Upper lobe of left lung (tissue), 6 donors: Measurements from ENCODE around the gene KCNE4. TPM values are rescaled to one million over a fixed set of nuclear protein-coding genes. Genes with fewer than 3 reads are reported as not detected.

Experiments
- ATAC-seq, 2 donors: fragments of 200-7000 bp; cut with Tn5 transposase; one replicate each; pipeline ENCODE4 v1.9.1; 2022; ENCODE audit warnings: mild to moderate bottlenecking in 2 of 2, moderate library complexity in 2 of 2; ENCODE audit not compliant: low FRiP score in 2 of 2
- DNase-seq, 2 donors: peaks; one replicate each; pipeline ENCODE4 v3.0.0-alpha.2; 2019 to 2020
- H3K27ac ChIP-seq, 4 donors: fragments of 200-600 bp; sonication (generic); one replicate each; pipeline ENCODE4 v1.5.1; 2016 to 2019
- H3K27me3 ChIP-seq, 4 donors: fragments of 200-600 bp; sonication (generic); one replicate each; pipeline ENCODE4 v1.5.1; 2017 to 2019
- H3K36me3 ChIP-seq, 4 donors: fragments of 200-600 bp; sonication (generic); one replicate each; pipeline ENCODE4 v1.5.1; 2016 to 2019
- H3K4me1 ChIP-seq, 4 donors: fragments of 200-600 bp; sonication (generic); one replicate each; pipeline ENCODE4 v1.5.1; 2018 to 2019
- H3K4me3 ChIP-seq, 4 donors: fragments of 200-600 bp; sonication (generic); one replicate each; pipeline ENCODE4 v1.5.1; 2017 to 2019; ENCODE audit warnings: mild to moderate bottlenecking in 2 of 4, moderate library complexity in 1 of 4
- H3K9me3 ChIP-seq, 4 donors: fragments of 200-600 bp; sonication (generic); one replicate each; pipeline ENCODE4 v1.5.1; 2018 to 2019
- CTCF ChIP-seq, 6 experiments: fragments of 450-650 bp in 4 of 6; fragments of 200-600 bp in 2 of 6; sonication (generic) in 2 of 6; IDR thresholded peaks; one replicate each; pipeline ENCODE4 v1.5.1; 2016 to 2019; ENCODE audit warnings: antibody characterized with exemption in 6 of 6
- EP300 ChIP-seq, 4 donors: sonication (generic); formaldehyde crosslinking; IDR thresholded peaks; one replicate each; pipeline ENCODE4 v1.5.1; 2017; ENCODE audit warnings: antibody characterized with exemption in 4 of 4, control low read depth in 2 of 4
- POLR2A ChIP-seq, 4 donors: fragments of 450-650 bp; IDR thresholded peaks; one replicate each; pipeline ENCODE4 v1.5.1; 2016 to 2017; ENCODE audit warnings: antibody characterized with exemption in 4 of 4, mild to moderate bottlenecking in 2 of 4
- POLR2AphosphoS5 ChIP-seq, 2 donors: sonication (generic); formaldehyde crosslinking; IDR thresholded peaks; one replicate each; pipeline ENCODE4 v1.5.1; 2017; ENCODE audit warnings: antibody characterized with exemption in 2 of 2
- WGBS, 2 donors: methylation state at CpG; one replicate each; pipeline ENCODE4 v1.1.5; 2017 to 2018; 5-methylcytosine and 5-hydroxymethylcytosine counted together
- total RNA-seq, 6 donors: library from RNA; depleted of rRNA in 4 of 6; stranded (reverse); fragments of >200 nt in 4 of 6; gene quantifications; one replicate each; pipeline versions ENCODE4 v1.1.0 to v1.2.1, GENCODE V29; 2016 to 2021
- donor health status: DM: no; HTN: no; CAD: no; lungs with moderate emphysema.
- donor health status: DM: no; HTN: yes; CAD: no; lungs with severe emphysema.

Gene KCNE4
- total RNA-seq, 6 donors from 2014 or later: 0.20 to 1.9 (median 0.89) TPM; not detected in 1

- ATAC-seq (peak in 1 of 2 donors; percentile 61), DNase-seq (no peak)
- Histone ChIP-seq H3K4me1 (no peaks in the 10 kb centered on the region), H3K36me3 (no peaks in the 10 kb centered on the region), H3K27me3 (no peaks in the 10 kb centered on the region), H3K9me3 (no peaks in the 10 kb centered on the region), H3K4me3 (no peak overlapping the region), H3K27ac (no peak overlapping the region)
- TF ChIP-seq POLR2AphosphoS5 (IDR thresholded peaks at IDR 0.05) (no peak), POLR2A (IDR thresholded peaks at IDR 0.05) (no peak), CTCF (IDR thresholded peaks at IDR 0.05) (no peak), EP300 (IDR thresholded peaks at IDR 0.05) (no peak)
- 58 to 64% methylated on average over 4 to 7 of the region's 7 CpGs for WGBS, 2 donors
Measured at GRCh38 chr2:223093436-223094241, 41.6 kb downstream of the KCNE4 start.

GRCh38 chr2:223095207-223095606 is 43.2 kb downstream of the KCNE4 start:
- Histone ChIP-seq H3K27me3 (no peaks in the 10 kb centered on the region), H3K4me3 (no peak overlapping the region), H3K36me3 (no peaks in the 10 kb centered on the region), H3K27ac (no peak overlapping the region), H3K9me3 (no peaks in the 10 kb centered on the region), H3K4me1 (peaks cover 0 to 3% (median under 1%) of the 10 kb centered on the region in 4 donors)
- ATAC-seq: no peak
- 63 to 86% methylated on average over 1 of the region's 1 CpG for WGBS, 2 donors
- no peak for TF ChIP-seq POLR2A (IDR thresholded peaks at IDR 0.05)
- no peak for TF ChIP-seq CTCF (IDR thresholded peaks at IDR 0.05)
- TF ChIP-seq POLR2AphosphoS5 (IDR thresholded peaks at IDR 0.05): no peak
- no peak for TF ChIP-seq EP300 (IDR thresholded peaks at IDR 0.05)
- no peak for DNase-seq

GRCh38 chr2:223096235-223096970 is 44.4 kb downstream of the KCNE4 start:
- ATAC-seq: no peak

GRCh38 chr2:223097888-223098383 is 45.9 kb downstream of the KCNE4 start:
- Histone ChIP-seq H3K27ac (no peak overlapping the region), H3K4me1 (peaks cover 0 to 6% (median 3%) of the 10 kb centered on the region in 4 donors), H3K9me3 (no peaks in the 10 kb centered on the region), H3K4me3 (no peak overlapping the region), H3K36me3 (no peaks in the 10 kb centered on the region), H3K27me3 (no peaks in the 10 kb centered on the region)
- TF ChIP-seq POLR2AphosphoS5 (IDR thresholded peaks at IDR 0.05): no peak
- TF ChIP-seq POLR2A (IDR thresholded peaks at IDR 0.05): no peak
- no peak for TF ChIP-seq EP300 (IDR thresholded peaks at IDR 0.05)
- TF ChIP-seq CTCF (IDR thresholded peaks at IDR 0.05): no peak
- DNase-seq (no peak), ATAC-seq (no peak)
- 86 to 93% methylated on average over 6 of the region's 6 CpGs for WGBS, 2 donors

More at GRCh38 chr2:223096235-223096970, 44.4 kb downstream of the KCNE4 start:
- TF ChIP-seq POLR2AphosphoS5 (IDR thresholded peaks at IDR 0.05) (no peak), EP300 (IDR thresholded peaks at IDR 0.05) (no peak), POLR2A (IDR thresholded peaks at IDR 0.05) (no peak)
- H3K4me1 ChIP-seq: peaks cover 0 to 3% (median 2%) of the 10 kb centered on the region in 4 donors
- H3K27me3 ChIP-seq: no peaks in the 10 kb centered on the region
- 64 to 69% methylated on average over 5 of the region's 5 CpGs for WGBS, 2 donors
- no peak overlapping the region for H3K27ac ChIP-seq
- DNase-seq: no peak
- no peaks in the 10 kb centered on the region for H3K36me3 ChIP-seq
- H3K9me3 ChIP-seq: no peaks in the 10 kb centered on the region
- H3K4me3 ChIP-seq: no peak overlapping the region

GRCh38 chr2:223099561-223099960 is 47.6 kb downstream of the KCNE4 start:
- H3K4me3 ChIP-seq: no peak overlapping the region
- ATAC-seq (peak in 1 of 2 donors; percentile 6), DNase-seq (no peak)
- H3K36me3 ChIP-seq: no peaks in the 10 kb centered on the region
- H3K27ac ChIP-seq: no peak overlapping the region
- H3K9me3 ChIP-seq: no peaks in the 10 kb centered on the region
- H3K4me1 ChIP-seq: peaks cover 0 to 6% (median 3%) of the 10 kb centered on the region in 4 donors
- no peaks in the 10 kb centered on the region for H3K27me3 ChIP-seq
- 68 to 85% methylated on average over 3 of the region's 3 CpGs for whole genome bisulfite sequencing, 2 donors
- TF ChIP-seq POLR2A (IDR thresholded peaks at IDR 0.05): no peak
